ENCODE measurements around the gene CPZ.

GRCh38 chr4:8610858-8611616 lies 18.5 kb downstream of the CPZ start:
- no peak for TF ChIP-seq CTCF (optimal IDR thresholded peaks at IDR 0.05 in 1 of 3, IDR thresholded peaks at IDR 0.05 in 1 of 3, conservative IDR thresholded peaks at IDR 0.05 in 1 of 3; ENCODE audit: extremely low read depth in 1 of 3, insufficient read depth in 2 of 3, low read length in 3 of 3)
- no peak for TF ChIP-seq EZH2 (IDR thresholded peaks at IDR 0.05; ENCODE audit: low read length)
